GM06990 (cell line): ENCODE measurements around the gene PTH1R.

Source experiments
- DNase-seq: peaks from one replicate; pipeline ENCODE4 v3.0.0-alpha.2; 2011; ENCODE audit not compliant: insufficient read length; ENCODE audit errors: extremely low read depth
- H3K27me3 ChIP-seq: replicated peaks from 2 replicates; pipeline ENCODE4 v1.6.0; 2011; ENCODE audit warnings: low read length; ENCODE audit not compliant: control insufficient read depth, insufficient read depth
- H3K36me3 ChIP-seq: 2 replicates; pipeline ENCODE4 v1.5.1; 2011; ENCODE audit warnings: low read length; ENCODE audit not compliant: control insufficient read depth, insufficient read depth
- H3K4me3 ChIP-seq: replicated peaks from 2 replicates; pipeline ENCODE4 v1.5.1; 2011; ENCODE audit warnings: low read depth, mild to moderate bottlenecking, control low read depth, low read length
- CTCF ChIP-seq: IDR thresholded peaks from 2 replicates; pipeline ENCODE4 v1.5.1; 2011; ENCODE audit warnings: low read length, control low read depth, mild to moderate bottlenecking, inconsistent platforms; ENCODE audit not compliant: insufficient read depth, poor library complexity, severe bottlenecking

PTH1R gene

DNA sequence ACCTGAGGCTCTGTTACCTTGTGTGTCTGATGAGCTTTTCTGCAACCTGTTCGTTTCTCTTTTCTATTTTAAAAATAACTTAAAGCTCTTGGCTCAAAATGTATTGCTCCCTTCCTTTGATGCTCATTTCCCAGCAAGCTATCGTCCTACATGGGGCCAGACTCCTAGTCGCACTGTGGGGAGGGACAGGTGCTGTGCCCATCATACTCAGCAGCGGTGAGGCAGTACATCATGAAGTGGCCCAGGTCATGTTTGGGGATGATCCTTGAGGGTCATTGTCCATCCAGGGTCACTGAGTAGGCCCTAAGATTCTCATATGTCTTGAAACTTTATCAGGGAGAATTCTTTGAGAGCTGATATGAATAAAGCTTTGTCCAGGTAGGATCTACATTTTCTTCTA is 41.1 kb downstream of the PTH1R start:
- no peak for DNase-seq
- Histone ChIP-seq H3K27me3 (no peaks in the 10 kb centered on the region), H3K4me3 (no peak overlapping the region), H3K36me3 (peaks cover 28% of the 10 kb centered on the region)
- no peak for TF ChIP-seq CTCF

DNA sequence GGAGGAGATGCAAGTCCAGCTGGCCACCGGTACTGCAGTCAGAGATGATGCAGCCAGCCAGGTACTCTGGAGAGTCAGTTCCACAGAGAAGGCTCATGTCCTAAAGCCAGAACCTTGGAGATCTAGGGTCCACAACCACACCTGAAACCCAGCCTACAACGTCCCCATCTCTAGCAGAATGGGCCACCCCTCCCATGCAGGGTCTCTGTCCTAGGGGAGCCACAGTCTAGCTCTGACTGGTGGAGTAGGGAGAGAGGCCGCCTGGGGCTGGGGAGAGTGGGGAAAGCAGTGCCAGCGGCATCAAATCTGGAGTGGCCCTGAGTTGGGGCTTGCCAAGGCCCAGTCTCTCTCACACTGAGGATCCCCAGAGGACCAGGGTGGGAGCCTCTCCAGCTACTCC is 43.5 kb downstream of the PTH1R start:
- Histone ChIP-seq H3K4me3 (no peak overlapping the region), H3K27me3 (no peaks in the 10 kb centered on the region), H3K36me3 (peaks cover 40% of the 10 kb centered on the region)
- DNase-seq = no peak
- TF ChIP-seq CTCF = no peak

- no peak for TF ChIP-seq CTCF
- Histone ChIP-seq H3K27me3 (no peaks in the 10 kb centered on the region), H3K36me3 (peaks cover 40% of the 10 kb centered on the region), H3K4me3 (no peak overlapping the region)
- DNase-seq = no peak
These were observed 44.4 kb downstream of the PTH1R start for GRCh38 chr3:46921871-46922271.

DNA sequence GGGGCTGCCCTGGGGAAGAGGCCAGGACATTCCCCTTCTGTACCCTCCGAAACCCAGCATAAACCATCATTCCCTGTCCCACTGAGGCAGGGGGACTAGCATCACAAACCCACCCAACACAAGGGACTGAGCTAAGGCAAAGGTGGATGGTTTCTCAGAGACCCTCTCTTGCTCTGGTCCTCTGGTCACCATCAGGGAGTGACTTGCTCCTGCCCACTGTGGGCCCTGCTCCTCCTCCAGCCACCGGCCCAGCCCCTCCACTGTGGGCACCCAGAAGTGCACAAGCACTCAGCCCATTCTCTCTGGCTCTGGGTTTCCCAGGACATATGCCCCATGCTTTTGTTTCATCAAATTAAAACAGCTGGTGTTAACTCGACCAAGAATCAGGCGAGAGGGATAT is 44.9 kb downstream of the PTH1R start:
- peaks cover 40% of the 10 kb centered on the region for H3K36me3 ChIP-seq
- no peak for DNase-seq
- no peak overlapping the region for H3K4me3 ChIP-seq
- TF ChIP-seq CTCF = no peak
- no peaks in the 10 kb centered on the region for H3K27me3 ChIP-seq

DNA sequence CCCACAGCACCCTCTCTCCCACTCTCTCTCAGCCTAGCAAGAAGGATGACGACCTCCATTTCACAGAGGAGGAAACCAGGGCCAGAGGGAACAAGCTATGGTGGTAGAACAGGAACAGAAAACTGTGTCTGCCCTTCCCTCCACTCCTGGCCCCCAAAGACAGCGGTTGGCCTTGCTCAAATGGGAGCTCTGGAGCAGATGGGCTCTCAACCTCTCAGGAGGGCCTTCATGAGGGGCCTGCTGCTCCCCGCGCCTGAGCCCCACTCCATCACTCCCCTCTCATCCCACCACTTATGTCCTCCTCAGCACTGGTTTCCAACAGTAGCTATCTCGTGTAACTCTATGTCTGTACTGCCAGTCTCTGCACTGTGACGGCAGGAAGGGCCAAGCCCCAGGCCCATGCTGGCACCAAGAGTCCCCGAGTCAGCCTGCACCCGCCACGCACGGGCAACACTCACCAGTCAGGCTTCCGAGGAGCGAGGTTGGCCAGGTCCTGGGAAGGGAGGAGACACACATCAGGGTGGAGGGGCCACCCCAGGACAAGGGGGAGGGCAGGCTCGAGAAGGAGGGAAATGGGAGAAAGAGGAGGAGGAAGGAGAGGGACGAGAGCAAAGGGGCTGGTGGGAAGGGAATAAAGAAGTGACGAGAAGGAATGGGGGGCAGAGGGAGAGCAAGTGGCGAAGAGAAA is 45.5 kb downstream of the PTH1R start:
- DNase-seq = no peak
- Histone ChIP-seq H3K27me3 (no peaks in the 10 kb centered on the region), H3K4me3 (no peak overlapping the region), H3K36me3 (peaks cover 40% of the 10 kb centered on the region)
- TF ChIP-seq CTCF = no peak

- Histone ChIP-seq H3K27me3 (no peaks in the 10 kb centered on the region), H3K4me3 (no peak overlapping the region), H3K36me3 (peaks cover 42% of the 10 kb centered on the region)
- TF ChIP-seq CTCF = peak; percentile 67
- DNase-seq = no peak
These were observed 46.2 kb downstream of the PTH1R start for GRCh38 chr3:46923559-46924350.
